GM21515 (cell line): ENCODE measurements around the gene KRTAP10-11.

Experiments
- ATAC-seq: cut with Tn5 transposase; IDR thresholded peaks from one replicate; pipeline ENCODE4 v1.9.1; 2021; ENCODE audit not compliant: unreplicated experiment

KRTAP10-11 gene

DNA sequence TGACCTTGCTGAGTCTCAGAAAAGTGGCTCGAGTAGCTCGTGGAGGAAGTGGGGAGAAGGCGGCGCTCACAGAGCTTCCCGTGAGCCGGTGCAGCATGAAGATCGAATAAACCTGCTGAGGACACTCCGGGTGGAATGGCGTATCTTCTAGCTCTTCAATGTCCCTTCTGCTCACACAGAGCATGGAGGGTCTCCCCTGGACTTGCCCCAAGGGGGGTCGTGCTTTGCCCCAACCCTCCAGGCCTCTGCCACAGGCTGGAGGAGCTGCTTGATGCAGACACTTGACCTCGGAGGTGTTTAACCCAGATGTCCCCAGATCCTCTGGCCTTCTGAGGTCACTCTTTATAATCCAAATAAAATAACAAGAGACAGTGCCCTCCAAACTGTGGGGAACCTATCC lies 48.6 kb downstream of the KRTAP10-11 start:
- ATAC-seq: no peak

DNA sequence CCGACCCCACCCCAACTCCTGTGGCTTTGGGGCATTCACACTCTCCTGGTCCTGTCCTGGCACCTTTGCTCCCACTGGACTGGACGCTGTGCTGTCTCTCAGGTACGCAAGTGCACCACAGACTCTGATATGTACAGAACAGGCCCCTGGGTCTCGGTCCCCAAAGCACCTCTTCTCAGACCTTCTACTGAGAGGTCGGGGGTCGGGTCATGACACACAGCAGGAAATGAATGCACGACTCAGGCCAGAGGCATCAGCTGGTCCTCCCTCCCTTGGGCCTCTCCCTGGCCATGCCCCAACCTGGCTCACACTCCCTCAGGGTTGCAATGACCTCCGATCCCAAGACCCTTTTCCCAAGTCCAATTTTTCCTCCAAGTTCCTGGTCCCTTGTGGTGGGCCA lies 49.0 kb downstream of the KRTAP10-11 start:
- ATAC-seq: no peak

DNA sequence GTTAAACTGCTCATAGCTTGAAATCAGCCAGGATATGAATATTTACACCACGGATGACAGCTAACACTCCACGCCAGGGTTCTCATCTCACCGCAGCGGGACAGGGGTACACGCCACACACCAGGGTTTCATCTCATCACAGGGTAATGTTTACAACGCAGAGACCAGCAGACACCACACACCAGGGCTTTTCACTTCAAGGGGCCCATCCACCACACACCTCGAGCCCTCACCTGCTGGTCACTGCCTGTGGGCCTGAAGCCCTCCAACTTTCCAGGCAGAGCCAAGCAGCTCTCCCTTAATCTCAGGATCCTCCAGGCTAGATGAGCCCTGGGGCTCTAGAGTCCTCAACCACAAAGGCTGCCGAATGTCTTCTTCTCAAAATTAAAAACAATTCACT lies 49.4 kb downstream of the KRTAP10-11 start:
- no peak for ATAC-seq

DNA sequence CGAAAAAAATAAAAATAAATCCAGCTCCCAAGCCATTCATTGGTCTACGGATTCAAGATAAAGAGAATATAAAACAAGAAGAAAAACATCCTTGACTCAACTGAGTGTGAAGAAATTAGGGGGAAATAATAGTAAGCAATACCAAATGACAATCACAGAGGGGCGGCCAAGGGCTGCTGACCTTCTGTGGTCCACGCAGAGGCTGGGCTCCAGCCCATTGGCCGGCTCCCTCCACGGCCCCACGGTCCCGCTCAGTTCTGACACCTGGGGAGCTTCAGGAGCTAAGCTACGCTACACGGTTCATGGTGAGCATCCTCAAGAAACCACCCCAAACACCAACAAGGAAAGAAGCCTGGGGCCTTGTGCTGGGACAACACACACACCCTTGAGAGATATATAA lies 50.4 kb downstream of the KRTAP10-11 start:
- no peak for ATAC-seq
